Caki2 (cell line): ENCODE data around the gene CCNQ. TPM values are rescaled to one million over a fixed set of nuclear protein-coding genes. Genes with fewer than 3 reads are reported as not detected.

Experiments used
- DNase-seq: peaks from one replicate; pipeline ENCODE4 v3.0.0-alpha.2; 2015; ENCODE audit warnings: low read depth
- in situ Hi-C: cut with HindIII; loops from 2 replicates; pipeline ENCODE4 v1.10.0; 2016; ENCODE audit warnings: low sequenced_read_pairs, low pct_unique_long_range_greater_than_20kb, mixed read lengths
- total RNA-seq: library from RNA; depleted of rRNA; stranded (reverse); fragments of >200 nt; shearing (Covaris generic); gene quantifications from 2 replicates; pipeline ENCODE4 v1.2.3, GENCODE V29; 2014; ENCODE audit warnings: low replicate concordance

Gene CCNQ
- total RNA-seq, 1 experiment from 2014 or later: 45.1 TPM

DNA sequence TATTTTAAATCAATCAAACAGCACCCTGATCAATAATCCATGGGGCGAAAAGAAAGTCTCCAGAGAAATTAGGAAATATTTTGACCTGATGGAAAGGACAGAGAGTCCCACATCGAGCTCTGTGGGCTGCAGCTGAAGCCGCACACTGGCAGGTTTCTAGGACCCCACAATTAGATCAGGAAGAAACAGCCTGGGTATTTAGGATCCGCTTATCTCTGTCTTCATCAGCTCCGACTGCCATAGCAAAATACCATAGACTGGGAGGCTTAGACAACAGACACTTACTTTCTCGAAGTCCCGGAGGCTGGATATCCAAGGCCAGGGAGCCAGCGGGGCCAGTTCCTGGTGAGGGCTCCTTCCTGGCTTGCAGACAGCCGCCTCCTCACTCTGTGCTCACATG is 36.4 kb downstream of the CCNQ start:
- no peak for DNase-seq
- in situ Hi-C loops: no loop called here

DNA sequence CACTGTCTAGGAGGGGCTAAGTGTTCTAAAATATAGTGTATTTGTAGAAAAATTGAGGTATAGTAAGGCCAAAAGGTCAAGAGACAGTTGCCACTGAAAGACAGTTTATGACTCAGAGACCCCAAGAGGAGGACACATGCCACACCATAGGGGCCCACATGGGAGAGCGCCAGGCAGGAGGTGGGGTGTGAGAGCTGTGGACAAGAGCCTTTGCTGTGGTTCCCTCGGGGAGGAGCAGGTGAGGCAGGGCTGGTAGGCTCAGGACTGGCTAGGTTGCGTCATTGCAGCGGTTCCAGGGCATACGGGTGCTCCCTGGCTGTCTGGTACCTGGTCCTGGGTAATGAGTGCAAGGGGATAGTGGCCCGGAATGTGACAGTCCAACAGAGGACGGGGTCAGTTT is 37.6 kb downstream of the CCNQ start:
- no peak for DNase-seq
- in situ Hi-C loops: no loop called here

DNA sequence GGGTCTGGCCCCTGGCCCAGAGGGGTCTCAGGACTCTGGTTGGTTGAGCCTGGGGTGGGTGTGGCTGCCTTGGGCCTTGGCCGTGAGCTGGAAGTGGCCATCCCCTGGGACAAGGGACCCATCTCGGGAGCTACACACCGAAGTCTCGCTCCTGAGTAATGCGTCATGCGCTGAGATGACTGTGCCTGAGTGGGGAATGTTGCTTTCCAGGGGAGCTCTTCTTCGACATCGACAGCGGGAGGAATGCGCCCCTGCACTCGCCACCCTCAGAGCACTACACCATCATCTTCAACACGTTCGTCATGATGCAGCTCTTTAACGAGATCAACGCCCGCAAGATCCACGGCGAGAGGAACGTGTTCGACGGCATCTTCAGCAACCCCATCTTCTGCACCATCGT is 38.5 kb downstream of the CCNQ start:
- no peak for DNase-seq
- in situ Hi-C loops: no loop called here

DNA sequence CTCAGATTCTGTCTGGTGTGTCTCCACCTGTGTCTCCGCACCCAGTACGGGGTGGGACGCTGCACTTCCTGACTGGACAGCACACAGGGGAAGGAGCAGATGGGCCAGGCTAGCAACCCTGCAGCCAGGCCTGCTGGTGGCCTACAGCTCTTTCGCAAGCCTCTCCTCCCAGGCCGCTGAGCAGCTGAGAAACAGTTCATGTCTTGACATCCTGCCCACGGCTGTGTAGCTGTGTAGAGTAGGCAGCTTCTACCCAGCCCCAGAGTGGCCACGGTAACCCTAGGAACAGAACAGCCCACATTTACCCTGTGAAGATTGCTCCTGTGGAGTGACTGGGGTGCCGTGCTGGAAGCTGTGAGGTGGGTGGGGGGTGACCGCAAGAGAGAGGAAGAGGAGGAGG is 38.9 kb downstream of the CCNQ start:
- in situ Hi-C loops: no loop called here
- DNase-seq: no peak

DNA sequence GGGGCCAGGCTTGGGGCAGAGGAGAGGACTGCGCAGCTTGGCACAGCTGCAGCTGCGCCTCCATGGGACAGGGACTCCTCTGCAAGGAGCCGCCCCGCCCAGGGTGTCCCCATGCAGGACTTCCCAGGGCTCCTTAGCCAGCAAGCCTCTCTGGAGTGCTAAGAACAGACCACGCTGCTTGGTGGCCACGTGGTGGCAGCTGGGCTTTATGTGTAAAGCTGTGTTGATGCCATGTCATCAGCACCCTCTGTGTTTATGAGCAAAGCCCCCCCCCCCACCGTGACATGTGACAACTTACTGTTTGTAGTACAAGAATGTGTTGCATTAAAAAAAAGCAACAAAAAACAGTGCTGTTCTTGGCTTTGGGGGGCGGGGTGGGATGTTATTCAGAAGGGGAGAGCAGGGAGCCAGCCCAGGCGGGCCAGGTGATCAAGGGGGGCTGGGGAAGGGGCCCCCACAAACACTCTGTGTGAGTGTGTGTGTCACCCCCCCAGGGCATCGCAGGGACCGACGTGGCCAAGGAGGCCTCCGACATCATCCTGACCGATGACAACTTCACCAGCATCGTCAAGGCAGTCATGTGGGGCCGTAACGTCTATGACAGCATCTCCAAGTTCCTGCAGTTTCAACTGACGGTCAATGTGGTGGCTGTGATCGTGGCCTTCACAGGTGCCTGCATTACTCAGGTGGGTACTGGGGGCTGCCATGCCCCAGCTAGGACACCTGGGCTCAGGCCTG is 41.2 kb downstream of the CCNQ start:
- in situ Hi-C loops: no loop called here
- DNase-seq: no peak

DNA sequence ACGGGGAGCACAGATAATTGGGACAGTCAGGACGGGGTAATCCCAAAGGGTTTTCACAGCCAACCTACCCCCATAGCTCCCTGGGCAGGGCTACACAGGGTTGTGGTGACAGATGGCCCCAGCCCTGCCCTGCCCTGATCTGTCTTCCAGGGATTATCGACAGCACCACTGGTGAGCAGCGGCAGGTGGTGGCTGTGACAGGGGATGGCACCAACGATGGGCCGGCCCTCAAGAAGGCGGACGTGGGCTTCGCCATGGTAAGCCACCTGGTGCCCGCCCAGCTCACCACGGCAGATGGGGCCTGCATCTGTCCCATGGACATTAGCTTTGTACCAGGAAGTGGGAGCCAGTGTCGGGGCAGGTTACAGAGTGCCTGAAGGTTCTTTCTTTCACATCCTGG is 42.2 kb downstream of the CCNQ start:
- no peak for DNase-seq
- in situ Hi-C loops: no loop called here

DNA sequence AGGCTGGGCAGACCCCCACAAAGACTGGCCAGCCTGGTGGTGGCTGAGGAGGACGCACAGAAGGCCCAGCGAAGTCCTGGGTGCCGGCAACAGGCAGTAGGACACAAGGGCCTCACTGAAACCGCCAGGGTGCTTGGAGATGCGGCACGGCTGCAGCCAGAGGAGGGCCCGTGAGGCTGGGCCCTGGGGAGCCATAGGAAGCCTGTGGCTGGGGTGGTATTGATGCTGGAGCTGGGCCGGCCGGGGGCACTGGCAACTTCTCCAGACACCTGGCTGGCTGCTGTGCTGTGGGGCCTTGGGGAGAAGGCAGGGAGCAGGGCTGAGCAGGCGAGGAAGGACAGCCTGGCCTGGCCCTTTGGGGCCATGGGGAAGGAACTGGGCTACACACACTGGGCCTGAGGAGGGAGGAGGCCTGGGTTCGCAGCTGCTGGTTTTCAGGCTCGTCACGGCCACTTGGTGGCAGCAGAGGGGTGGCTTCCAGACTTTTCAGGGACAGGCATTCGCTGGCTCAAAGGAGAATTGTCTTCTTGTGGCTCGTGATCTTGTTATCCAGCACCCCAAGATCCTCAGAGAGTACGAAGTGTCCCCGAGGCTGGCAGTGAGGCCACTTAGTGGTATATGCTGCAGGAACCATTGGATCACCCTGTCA is 44.3 kb downstream of the CCNQ start:
- peak; percentile 38 for DNase-seq
- in situ Hi-C loops: no loop called here

DNA sequence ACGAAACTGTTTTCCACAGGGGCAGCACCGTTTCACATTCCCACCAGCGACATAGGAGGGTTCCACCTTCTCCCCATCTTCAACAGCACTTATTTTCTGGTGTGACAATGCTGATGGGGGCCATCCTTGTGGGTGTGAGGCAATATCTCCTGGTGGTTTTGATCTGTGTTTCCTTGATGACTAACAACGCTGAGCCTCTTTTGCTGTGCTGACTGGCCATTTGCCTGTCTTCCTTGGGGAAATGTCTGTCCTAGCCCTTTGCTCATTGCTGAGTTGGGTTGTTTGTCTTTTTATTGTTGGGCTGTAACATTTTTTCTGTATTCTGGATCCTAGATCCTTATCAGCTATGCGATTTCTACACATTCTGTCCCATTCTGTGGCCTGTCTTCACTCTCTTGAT is 47.8 kb downstream of the CCNQ start:
- in situ Hi-C loops: no loop called here

DNA sequence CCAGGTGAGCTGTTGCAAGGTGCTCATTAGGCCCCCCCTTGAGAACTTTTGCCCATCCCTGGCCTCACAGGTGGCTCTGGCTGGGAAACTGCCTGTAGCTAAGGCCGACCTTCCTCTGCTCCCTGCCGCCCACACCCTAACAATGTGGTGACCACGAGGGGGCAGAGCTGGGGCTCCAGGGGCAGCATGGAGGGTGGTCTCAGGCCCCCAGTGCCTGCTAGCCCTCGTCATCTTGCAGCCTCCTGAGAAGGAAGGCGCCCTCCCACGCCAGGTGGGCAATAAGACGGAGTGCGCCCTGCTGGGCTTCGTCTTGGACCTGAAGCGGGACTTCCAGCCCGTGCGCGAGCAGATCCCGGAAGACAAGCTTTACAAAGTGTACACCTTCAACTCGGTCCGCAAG is 49.1 kb downstream of the CCNQ start:
- in situ Hi-C loops: no loop called here
- no peak for DNase-seq

More for the DNA sequence above, 47.8 kb downstream of the CCNQ start:
- DNase-seq: no peak

DNA sequence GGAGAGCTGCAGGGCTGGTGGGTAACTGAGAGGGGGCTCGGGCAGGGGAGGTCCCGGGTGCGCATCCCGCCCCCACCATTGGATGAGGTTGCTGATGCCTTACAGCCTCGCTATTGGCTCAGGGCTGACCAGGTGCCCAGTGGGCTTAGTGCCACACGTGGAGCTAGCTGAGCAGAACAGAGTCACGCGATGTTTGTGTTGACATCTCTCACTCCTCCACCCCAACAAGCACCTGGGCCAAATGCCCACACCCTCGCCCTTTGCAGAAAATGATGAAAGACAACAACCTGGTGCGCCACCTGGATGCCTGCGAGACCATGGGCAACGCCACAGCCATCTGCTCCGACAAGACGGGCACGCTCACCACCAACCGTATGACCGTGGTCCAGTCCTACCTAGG is 49.7 kb downstream of the CCNQ start:
- DNase-seq: no peak
- in situ Hi-C loops: no loop called here

DNA sequence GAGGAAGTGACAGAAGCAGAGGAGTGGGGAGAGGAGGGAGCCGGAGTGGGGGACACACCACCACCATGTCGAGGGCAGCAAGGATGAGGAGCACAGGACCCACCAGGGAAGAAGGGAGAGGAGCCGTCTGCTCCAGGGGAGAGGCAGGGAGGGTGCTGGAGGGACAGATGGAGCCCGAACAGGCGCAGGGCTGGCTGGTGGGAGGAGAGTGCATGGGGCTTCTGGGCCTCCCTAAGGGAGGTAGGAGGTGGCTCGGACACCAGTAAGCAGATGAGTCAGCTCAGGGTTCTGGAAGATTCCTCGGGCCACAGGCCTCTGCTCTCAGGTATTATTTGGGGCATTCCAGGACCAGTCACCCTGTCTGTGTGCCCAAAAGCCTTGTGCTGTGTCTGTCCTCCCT is 51.7 kb downstream of the CCNQ start:
- in situ Hi-C loops: no loop called here
- DNase-seq: no peak

DNA sequence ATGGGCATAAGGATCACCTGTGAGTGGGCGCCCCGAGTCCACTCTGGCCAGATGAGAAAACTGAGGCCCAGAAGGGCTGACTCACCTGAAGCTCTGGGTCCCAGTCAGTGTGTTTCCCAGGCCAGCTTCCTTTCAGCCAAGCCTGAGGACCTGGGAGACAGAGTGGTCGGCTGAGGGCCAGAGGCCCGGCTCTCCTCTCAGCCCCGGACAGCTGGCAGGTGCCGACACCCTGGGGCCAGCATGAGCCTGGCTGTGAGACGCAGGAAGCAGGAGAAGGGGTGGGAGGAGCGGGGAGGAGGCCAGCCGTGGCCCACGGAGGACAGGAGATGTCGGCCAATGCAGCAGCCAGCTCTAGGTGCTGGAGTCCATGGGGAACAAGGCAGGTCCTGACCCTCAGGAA is 52.6 kb downstream of the CCNQ start:
- in situ Hi-C loops: no loop called here
- DNase-seq: no peak

DNA sequence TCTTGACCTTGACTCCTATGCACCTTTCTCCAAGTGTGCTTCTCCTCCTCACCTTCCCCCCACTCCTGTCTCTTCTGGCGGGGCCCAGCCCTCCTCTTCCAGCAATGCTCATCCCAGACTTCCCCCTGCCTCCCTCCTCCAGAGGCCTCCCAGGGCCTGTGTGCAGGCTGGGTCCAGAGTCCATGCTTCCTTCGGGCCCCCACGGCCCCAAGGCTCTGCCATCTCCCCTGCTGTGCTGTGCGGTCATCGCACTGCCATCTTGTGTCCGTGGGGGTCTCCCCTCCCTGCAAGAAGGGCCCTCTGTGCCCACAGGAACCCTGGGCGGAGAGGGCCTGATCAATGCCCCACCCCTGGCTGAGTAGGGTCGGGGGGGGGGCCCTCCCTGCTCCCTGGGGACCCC is 54.2 kb downstream of the CCNQ start:
- in situ Hi-C loops: no loop called here
- no peak for DNase-seq

DNA sequence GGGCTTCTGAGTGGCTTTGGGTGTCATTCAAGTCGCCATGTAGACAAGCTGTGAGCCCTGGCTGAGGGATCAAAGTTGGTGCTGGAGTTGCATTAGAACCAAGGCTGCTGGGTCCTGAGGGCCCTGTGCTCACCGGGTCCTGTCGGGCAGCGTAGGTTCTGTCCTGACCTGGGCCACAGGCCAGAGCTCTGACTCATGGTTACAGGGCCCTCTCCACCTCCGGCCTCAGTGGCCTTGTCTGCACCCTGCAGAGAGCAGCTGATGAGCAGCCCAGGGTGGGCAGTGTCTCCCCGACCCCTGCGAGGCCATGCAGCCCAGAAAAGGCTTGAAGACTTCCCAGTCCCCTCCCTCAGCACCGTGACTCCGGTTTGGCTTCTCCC is 59.0 kb downstream of the CCNQ start:
- in situ Hi-C loops: no loop called here
- no peak for DNase-seq

DNA sequence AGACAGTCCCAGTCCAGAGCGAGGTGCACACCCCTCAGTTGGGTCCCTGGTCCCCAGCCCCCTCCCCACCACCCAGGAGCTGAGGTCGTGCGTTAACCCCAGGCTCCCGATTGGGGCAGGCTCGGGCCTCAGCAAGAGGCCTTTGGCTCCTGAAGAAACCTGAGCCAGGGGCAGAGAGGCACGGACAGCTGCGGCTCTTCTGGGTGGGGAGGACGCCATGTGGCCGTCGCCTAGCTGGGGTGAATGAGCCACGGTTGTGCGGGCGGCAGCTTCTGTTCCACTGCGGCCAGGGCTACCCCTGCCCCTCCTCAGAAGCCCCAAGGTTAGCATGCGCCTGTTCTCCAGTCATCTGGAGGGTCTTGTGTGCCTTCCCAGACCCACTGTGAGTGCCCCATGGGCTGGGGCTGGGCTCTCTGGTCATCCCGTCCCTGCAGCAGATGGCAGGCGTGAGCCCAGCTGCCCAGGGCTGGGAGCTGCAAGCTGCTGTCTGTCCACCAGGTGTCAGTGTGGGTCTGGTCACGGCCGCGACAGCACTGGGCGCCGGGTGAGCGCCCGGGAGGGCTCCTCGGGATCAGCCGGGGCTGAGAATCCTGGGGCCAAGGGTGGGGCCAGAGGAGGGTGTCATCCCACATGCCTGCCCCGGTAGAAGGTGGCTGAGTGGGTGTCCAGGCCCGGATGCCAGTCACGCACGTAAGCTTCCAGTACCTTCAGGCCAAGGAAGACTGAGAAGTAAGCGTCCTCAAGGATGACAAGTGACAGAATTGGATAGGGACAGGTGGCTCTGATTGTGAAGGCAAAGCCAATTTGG is 59.6 kb downstream of the CCNQ start:
- DNase-seq: peak; percentile 46
- in situ Hi-C loops: no loop called here

DNA sequence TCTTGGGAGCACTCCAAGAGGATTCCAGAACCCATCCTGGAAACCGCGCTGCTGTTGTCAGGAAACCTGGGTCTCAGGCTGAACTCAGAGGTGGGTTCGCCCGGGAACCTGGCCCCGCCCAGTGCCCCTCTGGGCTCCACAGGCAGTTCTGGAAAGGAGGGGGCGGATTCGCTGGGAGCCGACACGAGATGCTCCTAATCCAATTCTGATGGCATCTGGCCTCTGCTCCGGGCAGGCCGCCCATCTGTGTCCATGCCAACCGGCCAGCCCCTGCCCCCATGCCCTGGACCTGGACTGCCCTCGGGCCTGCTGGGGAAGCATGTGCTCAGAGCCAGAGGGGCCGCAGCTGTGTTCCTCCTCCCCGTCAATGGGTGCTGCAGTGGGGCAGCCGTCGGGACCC is 60.5 kb downstream of the CCNQ start:
- in situ Hi-C loops: no loop called here
- DNase-seq: no peak
